Activated T-helper 1 cell treated with anti-CD3 and anti-CD28 coated beads, Interleukin-12 subunit alpha, Interleukin-12 subunit beta, Interleukin-2, Interleukin-4 antibody, amounts not matched to agents 30 ng/mL and 10 ng/mL and 1 ng/mL, durations not matched to agents 14 hours and 24 hours and 36 hours (primary cell): ENCODE data around the gene DDX17. TPM values are rescaled to one million over a fixed set of nuclear protein-coding genes. Genes with fewer than 3 reads are reported as not detected.

Experiments
- DNase-seq: peaks from one replicate; pipeline ENCODE4 v3.0.0; 2021; ENCODE audit warnings: low spot score
- H3K27ac Mint-ChIP-seq: one replicate; pipeline ENCODE4 v1.8.0; 2021; ENCODE audit warnings: mild to moderate bottlenecking, mixed read lengths
- H3K27me3 Mint-ChIP-seq: one replicate; pipeline ENCODE4 v1.8.0; 2022; ENCODE audit warnings: mild to moderate bottlenecking, moderate library complexity, mixed read lengths; ENCODE audit not compliant: insufficient read depth
- H3K36me3 Mint-ChIP-seq: one replicate; pipeline ENCODE4 v1.8.0; 2021; ENCODE audit warnings: low read depth, mixed read lengths
- H3K4me1 Mint-ChIP-seq: one replicate; pipeline ENCODE4 v1.8.0; 2021; ENCODE audit warnings: low read depth, mixed read lengths
- H3K4me3 Mint-ChIP-seq: one replicate; pipeline ENCODE4 v1.8.0; 2021; ENCODE audit warnings: mild to moderate bottlenecking, moderate library complexity, mixed read lengths
- H3K9me3 Mint-ChIP-seq: one replicate; pipeline ENCODE4 v1.8.0; 2021; ENCODE audit warnings: mixed read lengths
- intact Hi-C: fragments of 100-400 bp; cut with micrococcal nuclease; formaldehyde crosslinking; loops from one replicate; pipeline ENCODE4 v1.15.1; 2024
- total RNA-seq: library from RNA; stranded (reverse); gene quantifications from 2 replicates; pipeline ENCODE4 v1.2.3, GENCODE V29; 2022

DDX17 gene
- 356 and 358 TPM in 2 replicates for total RNA-seq

- intact Hi-C loops, result loop anchor here (1.0 to 5.0 kb wide), 12 partner anchors 26 to 325 kb away; partner anchors contain the start of genes CBY1, CSNK1E, DMC1 and DNAL4
- H3K27me3 Mint-ChIP-seq, result no peaks in the 10 kb centered on the region
- peak within 1 kb of the TSS; percentile 98 for H3K27ac Mint-ChIP-seq
- peaks cover 49% of the 10 kb centered on the region for H3K36me3 Mint-ChIP-seq
- peaks cover 42% of the 10 kb centered on the region for H3K4me1 Mint-ChIP-seq
- peaks cover 7% of the 10 kb centered on the region for H3K9me3 Mint-ChIP-seq
- peak; percentile 93 for DNase-seq
- peak within 1 kb of the TSS; percentile 99 for H3K4me3 Mint-ChIP-seq
Observed at GRCh38 chr22:38506118-38506962, at the start of gene DDX17. DDX17 (minus strand) TSS chr22:38506311.

GRCh38 chr22:38554281-38554680 lies 48.2 kb upstream of the DDX17 start:
- DNase-seq, result no peak
- Mint-ChIP-seq H3K27ac (no peak overlapping the region), H3K4me1 (no peaks in the 10 kb centered on the region), H3K27me3 (no peaks in the 10 kb centered on the region), H3K36me3 (no peaks in the 10 kb centered on the region), H3K4me3 (no peak overlapping the region), H3K9me3 (no peaks in the 10 kb centered on the region)
- intact Hi-C loops, result no loop called here

DNA sequence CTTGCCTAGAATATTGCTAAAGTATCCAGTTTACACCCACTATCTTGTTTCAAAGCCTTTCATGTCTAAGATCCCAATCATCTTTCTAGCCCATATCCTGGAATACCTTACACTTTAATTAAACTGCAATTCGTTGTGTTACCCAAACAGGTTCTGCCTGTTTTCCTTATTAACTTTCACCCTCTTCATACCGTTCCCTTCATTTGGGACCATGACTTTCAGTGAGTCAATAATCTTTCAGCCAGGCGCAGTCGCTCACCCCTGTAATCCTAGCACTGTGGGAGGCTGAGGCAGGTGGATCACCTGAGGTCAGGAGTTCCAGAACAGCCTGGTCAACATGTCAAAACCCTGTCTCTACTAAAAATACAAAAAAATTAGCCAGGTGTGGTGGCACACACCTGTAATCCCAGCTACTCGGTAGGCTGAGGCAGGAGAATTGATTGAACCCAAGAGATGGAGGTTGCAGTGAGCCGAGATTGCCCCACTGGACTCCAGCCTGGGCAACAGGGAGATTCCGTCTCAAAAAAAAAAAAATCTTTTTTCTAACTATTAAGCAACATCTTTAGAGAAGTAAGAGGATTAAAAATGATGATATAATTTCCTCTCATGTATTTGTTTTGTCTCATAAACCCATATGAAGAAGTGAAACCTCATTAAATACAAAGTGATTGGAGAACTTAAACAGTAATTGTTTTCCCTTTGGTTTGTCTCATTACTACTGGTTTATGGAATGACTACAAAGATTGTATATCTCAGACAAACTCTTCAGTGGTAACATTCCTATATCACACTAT lies 43.2 kb upstream of the DDX17 start:
- Mint-ChIP-seq H3K4me3 (no peak overlapping the region), H3K36me3 (peaks cover 9% of the 10 kb centered on the region), H3K4me1 (no peaks in the 10 kb centered on the region), H3K27ac (no peak overlapping the region), H3K9me3 (peaks cover 2% of the 10 kb centered on the region), H3K27me3 (no peaks in the 10 kb centered on the region)
- intact Hi-C loops, result no loop called here
- no peak for DNase-seq

GRCh38 chr22:38540701-38541100 lies 34.6 kb upstream of the DDX17 start:
- peaks cover 18% of the 10 kb centered on the region for H3K36me3 Mint-ChIP-seq
- no peak overlapping the region for H3K27ac Mint-ChIP-seq
- no peak overlapping the region for H3K4me3 Mint-ChIP-seq
- intact Hi-C loops, result no loop called here
- peaks cover 16% of the 10 kb centered on the region for H3K9me3 Mint-ChIP-seq
- H3K4me1 Mint-ChIP-seq, result no peaks in the 10 kb centered on the region
- DNase-seq, result no peak
- H3K27me3 Mint-ChIP-seq, result no peaks in the 10 kb centered on the region

GRCh38 chr22:38531251-38531938 lies 25.3 kb upstream of the DDX17 start:
- Mint-ChIP-seq H3K27me3 (no peaks in the 10 kb centered on the region), H3K36me3 (peaks cover 4% of the 10 kb centered on the region), H3K27ac (peak overlapping the region; percentile 87), H3K4me1 (peaks cover 6% of the 10 kb centered on the region), H3K9me3 (no peaks in the 10 kb centered on the region), H3K4me3 (peak overlapping the region; percentile 52)
- intact Hi-C loops, result no loop called here
- no peak for DNase-seq

GRCh38 chr22:38524429-38524828 lies 18.3 kb upstream of the DDX17 start:
- Mint-ChIP-seq H3K4me3 (no peak overlapping the region), H3K27ac (no peak overlapping the region)

GRCh38 chr22:38523479-38523878 lies 17.4 kb upstream of the DDX17 start:
- intact Hi-C loops, result no loop called here
- H3K4me1 Mint-ChIP-seq, result no peaks in the 10 kb centered on the region
- H3K27ac Mint-ChIP-seq, result no peak overlapping the region
- H3K9me3 Mint-ChIP-seq, result no peaks in the 10 kb centered on the region
- no peak for DNase-seq
- no peak overlapping the region for H3K4me3 Mint-ChIP-seq
- H3K27me3 Mint-ChIP-seq, result no peaks in the 10 kb centered on the region
- no peaks in the 10 kb centered on the region for H3K36me3 Mint-ChIP-seq

More at GRCh38 chr22:38524429-38524828, 18.3 kb upstream of the DDX17 start:
- H3K9me3 Mint-ChIP-seq, result no peaks in the 10 kb centered on the region
- H3K27me3 Mint-ChIP-seq, result no peaks in the 10 kb centered on the region
- intact Hi-C loops, result no loop called here
- H3K4me1 Mint-ChIP-seq, result no peaks in the 10 kb centered on the region
- no peaks in the 10 kb centered on the region for H3K36me3 Mint-ChIP-seq
- DNase-seq, result no peak

DNA sequence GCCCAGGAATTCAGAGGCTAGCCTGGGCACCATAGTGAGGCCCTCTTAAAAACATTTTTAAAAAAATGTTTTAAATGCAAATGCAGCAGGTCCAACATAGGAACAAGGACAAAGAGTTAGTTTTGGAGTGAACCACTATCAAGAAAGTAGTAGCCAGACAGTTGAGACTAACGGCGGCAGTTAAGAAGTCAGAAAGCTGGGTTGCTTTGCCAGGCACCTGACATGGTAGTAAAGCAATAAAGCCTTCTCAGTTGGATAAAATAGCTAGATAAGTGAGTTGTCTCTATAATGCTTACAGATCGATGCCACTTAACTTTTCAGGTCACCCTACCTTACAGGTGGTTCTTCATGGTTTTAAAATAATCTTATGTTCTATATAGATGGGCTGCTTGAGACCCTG lies 16.9 kb upstream of the DDX17 start:
- intact Hi-C loops, result no loop called here

GRCh38 chr22:38519453-38520250 lies 13.5 kb upstream of the DDX17 start:
- Mint-ChIP-seq H3K4me3 (no peak overlapping the region), H3K4me1 (no peaks in the 10 kb centered on the region), H3K27ac (no peak overlapping the region), H3K27me3 (no peaks in the 10 kb centered on the region), H3K9me3 (no peaks in the 10 kb centered on the region), H3K36me3 (no peaks in the 10 kb centered on the region)
- DNase-seq, result no peak
- intact Hi-C loops, result no loop called here

More for the DNA sequence above, 16.9 kb upstream of the DDX17 start:
- Mint-ChIP-seq H3K27ac (no peak overlapping the region), H3K36me3 (no peaks in the 10 kb centered on the region), H3K4me3 (no peak overlapping the region), H3K4me1 (no peaks in the 10 kb centered on the region), H3K27me3 (no peaks in the 10 kb centered on the region), H3K9me3 (no peaks in the 10 kb centered on the region)
- no peak for DNase-seq

GRCh38 chr22:38518620-38519019 lies 12.5 kb upstream of the DDX17 start:
- Mint-ChIP-seq H3K36me3 (no peaks in the 10 kb centered on the region), H3K4me3 (no peak overlapping the region), H3K27me3 (no peaks in the 10 kb centered on the region), H3K4me1 (no peaks in the 10 kb centered on the region), H3K9me3 (no peaks in the 10 kb centered on the region), H3K27ac (no peak overlapping the region)
- intact Hi-C loops, result no loop called here
- DNase-seq, result no peak

- H3K9me3 Mint-ChIP-seq, result peaks cover 3% of the 10 kb centered on the region
- H3K4me1 Mint-ChIP-seq, result no peaks in the 10 kb centered on the region
- H3K27ac Mint-ChIP-seq, result no peak overlapping the region
- no peaks in the 10 kb centered on the region for H3K27me3 Mint-ChIP-seq
- H3K36me3 Mint-ChIP-seq, result peaks cover 5% of the 10 kb centered on the region
- H3K4me3 Mint-ChIP-seq, result no peak overlapping the region
- DNase-seq, result peak; percentile 38
- intact Hi-C loops, result loop anchor here (1.0 kb wide), 1 partner anchor 461 kb away; no protein-coding TSS in a partner anchor
Observed at GRCh38 chr22:38513063-38513462, 7.0 kb upstream of the DDX17 start.

- no peak for DNase-seq
- H3K4me3 Mint-ChIP-seq, result no peak overlapping the region
- H3K27ac Mint-ChIP-seq, result no peak overlapping the region
- peaks cover 7% of the 10 kb centered on the region for H3K9me3 Mint-ChIP-seq
- intact Hi-C loops, result no loop called here
- peaks cover 13% of the 10 kb centered on the region for H3K36me3 Mint-ChIP-seq
- H3K4me1 Mint-ChIP-seq, result peaks cover 6% of the 10 kb centered on the region
- H3K27me3 Mint-ChIP-seq, result no peaks in the 10 kb centered on the region
Observed at GRCh38 chr22:38510416-38510970, 4.4 kb upstream of the DDX17 start.
